ENCODE measurements around the gene C6orf58.

C6orf58 gene

GRCh38 chr6:127630800-127631199 is 53.8 kb downstream of the C6orf58 start:
- Histone ChIP-seq H3K27ac (ENCODE audit: low read depth, low read length, poor library complexity, severe bottlenecking) (no peak overlapping the region), H3K36me3 (ENCODE audit: insufficient read depth, low read length) (no peaks in the 10 kb centered on the region), H3K4me1 (ENCODE audit: insufficient read depth, low read length, severe bottlenecking) (no peaks in the 10 kb centered on the region), H3K9me3 (ENCODE audit: low read length) (no peaks in the 10 kb centered on the region), H3K9ac (ENCODE audit: low read length) (no peak overlapping the region), H3F3A (ENCODE audit: insufficient read depth, low read length) (no peaks in the 10 kb centered on the region), H3K27me3 (ENCODE audit: insufficient read depth, low read length) (no peaks in the 10 kb centered on the region), H2AFZ (ENCODE audit: low read length) (no peak overlapping the region), H3K9me2 (ENCODE audit: low read depth, low read length) (no peaks in the 10 kb centered on the region), H3K4me2 (ENCODE audit: low read length) (no peak overlapping the region), H3K79me2 (ENCODE audit: insufficient read depth, low read length) (no peaks in the 10 kb centered on the region), H4K20me1 (ENCODE audit: insufficient read depth, low read length) (no peaks in the 10 kb centered on the region), H3K4me3 (ENCODE audit: low read depth, low read length, poor library complexity, severe bottlenecking) (no peak overlapping the region)
- TF ChIP-seq EZH2 (IDR thresholded peaks at IDR 0.05; ENCODE audit: borderline replicate concordance, low read length) (no peak), CTCF (IDR thresholded peaks at IDR 0.05; ENCODE audit: low read length) (no peak)

GRCh38 chr6:127634178-127634577 is 57.2 kb downstream of the C6orf58 start:
- Histone ChIP-seq H2AFZ (ENCODE audit: low read length) (no peak overlapping the region), H3K9me3 (ENCODE audit: low read length) (no peaks in the 10 kb centered on the region), H3K4me2 (ENCODE audit: low read length) (no peak overlapping the region), H3K27me3 (ENCODE audit: insufficient read depth, low read length) (no peaks in the 10 kb centered on the region), H3K9ac (ENCODE audit: low read length) (no peak overlapping the region), H3K9me2 (ENCODE audit: low read depth, low read length) (no peaks in the 10 kb centered on the region), H3K4me1 (ENCODE audit: insufficient read depth, low read length, severe bottlenecking) (no peaks in the 10 kb centered on the region), H3K27ac (ENCODE audit: low read depth, low read length, poor library complexity, severe bottlenecking) (no peak overlapping the region), H4K20me1 (ENCODE audit: insufficient read depth, low read length) (no peaks in the 10 kb centered on the region), H3K4me3 (ENCODE audit: low read depth, low read length, poor library complexity, severe bottlenecking) (no peak overlapping the region), H3F3A (ENCODE audit: insufficient read depth, low read length) (no peaks in the 10 kb centered on the region), H3K36me3 (ENCODE audit: insufficient read depth, low read length) (no peaks in the 10 kb centered on the region), H3K79me2 (ENCODE audit: insufficient read depth, low read length) (no peaks in the 10 kb centered on the region)
- no peak for TF ChIP-seq EZH2 (IDR thresholded peaks at IDR 0.05; ENCODE audit: borderline replicate concordance, low read length)
- TF ChIP-seq CTCF (IDR thresholded peaks at IDR 0.05; ENCODE audit: low read length): no peak

GRCh38 chr6:127635091-127635490 is 58.1 kb downstream of the C6orf58 start:
- Histone ChIP-seq H2AFZ (ENCODE audit: low read length) (no peak overlapping the region), H4K20me1 (ENCODE audit: insufficient read depth, low read length) (no peaks in the 10 kb centered on the region), H3K27ac (ENCODE audit: low read depth, low read length, poor library complexity, severe bottlenecking) (no peak overlapping the region), H3K36me3 (ENCODE audit: insufficient read depth, low read length) (no peaks in the 10 kb centered on the region), H3K4me1 (ENCODE audit: insufficient read depth, low read length, severe bottlenecking) (no peaks in the 10 kb centered on the region), H3K9ac (ENCODE audit: low read length) (no peak overlapping the region), H3K79me2 (ENCODE audit: insufficient read depth, low read length) (no peaks in the 10 kb centered on the region), H3K9me3 (ENCODE audit: low read length) (no peaks in the 10 kb centered on the region), H3K4me3 (ENCODE audit: low read depth, low read length, poor library complexity, severe bottlenecking) (no peak overlapping the region), H3K9me2 (ENCODE audit: low read depth, low read length) (no peaks in the 10 kb centered on the region), H3F3A (ENCODE audit: insufficient read depth, low read length) (no peaks in the 10 kb centered on the region), H3K4me2 (ENCODE audit: low read length) (no peak overlapping the region), H3K27me3 (ENCODE audit: insufficient read depth, low read length) (no peaks in the 10 kb centered on the region)
- no peak for TF ChIP-seq CTCF (IDR thresholded peaks at IDR 0.05; ENCODE audit: low read length)
- no peak for TF ChIP-seq EZH2 (IDR thresholded peaks at IDR 0.05; ENCODE audit: borderline replicate concordance, low read length)

Data from OCI-LY1 (cell line).